Lung (tissue), 12 donors: ENCODE results near the gene MAPKAP1. TPM values are rescaled to one million over a fixed set of nuclear protein-coding genes. Genes with fewer than 3 reads are reported as not detected.
A peak's percentile ranks its signal among the peaks of the same experiment; 100 is the strongest.
"Not testable (repeated sequence)": the region's sequence is repeated elsewhere in the genome, so short reads cannot be mapped to it uniquely, and the experiment has no call there.

Source experiments
- ATAC-seq: fragments of 200-7000 bp; cut with Tn5 transposase; one replicate; pipeline ENCODE4 v1.9.1; 2020; ENCODE audit warnings: moderate number of reproducible peaks; ENCODE audit not compliant: insufficient read depth, low FRiP score
- DNase-seq, 3 donors: peaks; one replicate each; pipeline ENCODE4 v3.0.0-alpha.2; 2013 to 2017
- H3K27ac ChIP-seq, 2 donors: one replicate each; pipeline ENCODE4 v1.5.1; 2013; ENCODE audit warnings: mild to moderate bottlenecking in 2 of 2, moderate library complexity in 2 of 2, control low read depth in 1 of 2, inconsistent platforms in 1 of 2, low read depth in 1 of 2, low read length in 1 of 2
- H3K27me3 ChIP-seq, 3 donors: one replicate each; pipeline ENCODE4 v1.5.1; 2013; ENCODE audit warnings: low read length in 2 of 3; ENCODE audit not compliant: control insufficient read depth in 3 of 3, insufficient read depth in 3 of 3
- H3K36me3 ChIP-seq, 4 donors: one replicate each; pipeline ENCODE4 v1.5.1; 2013; ENCODE audit warnings: low read length in 4 of 4, mild to moderate bottlenecking in 1 of 4, moderate library complexity in 1 of 4; ENCODE audit not compliant: control insufficient read depth in 4 of 4, insufficient read depth in 4 of 4
- H3K4me1 ChIP-seq, 5 donors: one replicate each; pipeline ENCODE4 v1.5.1; 2013; ENCODE audit warnings: low read length in 5 of 5, mild to moderate bottlenecking in 2 of 5, moderate library complexity in 1 of 5; ENCODE audit not compliant: control insufficient read depth in 5 of 5, insufficient read depth in 5 of 5
- H3K4me3 ChIP-seq: one replicate; pipeline ENCODE4 v1.5.1; 2013; ENCODE audit warnings: mild to moderate bottlenecking, control low read depth, moderate library complexity
- H3K9ac ChIP-seq, 2 donors: one replicate each; pipeline ENCODE4 v1.5.1; 2013; ENCODE audit warnings: low read length in 2 of 2, control low read depth in 1 of 2; ENCODE audit not compliant: insufficient read depth in 1 of 2
- H3K9me3 ChIP-seq, 4 donors: one replicate each; pipeline ENCODE4 v1.5.1; 2013; ENCODE audit warnings: low read length in 3 of 4, mild to moderate bottlenecking in 1 of 4, moderate library complexity in 1 of 4; ENCODE audit not compliant: control insufficient read depth in 4 of 4, insufficient read depth in 3 of 4
- WGBS, 2 donors: extraction: QIAGEN DNeasy Blood & Tissue Kit; methylation state at CpG; one replicate each; pipeline ENCODE4 v1.1.7; 2013; 5-methylcytosine and 5-hydroxymethylcytosine counted together
- polyA plus RNA-seq, 2 donors: library from polyadenylated mRNA; stranded (reverse); fragments of 200-250 nt; gene quantifications; one replicate each; pipeline ENCODE4 v1.2.1, GENCODE V29; 2013
- total RNA-seq, 2 donors: library from RNA; depleted of rRNA in 1 of 2; stranded (reverse); fragments of >200 nt in 1 of 2; gene quantifications; one replicate each; pipeline ENCODE4 v1.2.1, GENCODE V29; 2014 to 2021
- TF ChIP-seq, protein P1 (sequence below): IDR thresholded peaks from 2 replicates; pipeline ENCODE4 v1.5.1; 2012; ENCODE audit warnings: mild to moderate bottlenecking; ENCODE audit errors: control extremely low read depth, extremely low read depth
- donor health status: control.
- donor health status: control.
- donor health status: Bipolar disorder and iron deficiency.
- donor health status: healthy.
- donor health status: DM: yes; HTN: yes; CAD: no.

Gene MAPKAP1
- total and polyA plus RNA-seq, 4 donors = 53.0 to 83.3 (median 66.7) TPM

DNA sequence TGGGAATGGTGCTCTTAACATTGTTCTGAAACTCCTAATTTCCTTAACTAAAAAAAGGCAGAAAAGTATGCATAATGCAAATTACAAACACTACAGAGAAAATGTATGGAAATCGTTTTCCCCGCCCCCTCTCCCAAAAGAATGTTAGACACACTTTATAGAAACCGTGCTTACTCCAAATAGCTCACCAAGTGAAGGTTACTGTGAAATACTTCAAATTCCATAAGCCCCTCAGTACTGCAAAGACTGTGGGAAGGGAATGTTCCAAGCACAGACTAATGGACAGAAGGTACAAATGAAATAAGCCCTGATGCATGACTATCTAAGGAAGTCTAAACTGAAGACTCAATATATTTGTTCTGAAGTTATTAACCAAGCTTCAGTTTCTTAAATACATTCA is 12.5 kb downstream of the MAPKAP1 start:
- no peak overlapping the region for H3K4me3 ChIP-seq
- peak in 2 of 3 donors; percentile 15 to 16 for DNase-seq
- no peaks in the 10 kb centered on the region for H3K9me3 ChIP-seq
- no peaks in the 10 kb centered on the region for H3K27me3 ChIP-seq
- H3K36me3 ChIP-seq = no peaks in the 10 kb centered on the region
- no peak overlapping the region for H3K27ac ChIP-seq
- H3K9ac ChIP-seq = no peak overlapping the region
- ATAC-seq = no peak
- TF ChIP-seq, protein P1, sequence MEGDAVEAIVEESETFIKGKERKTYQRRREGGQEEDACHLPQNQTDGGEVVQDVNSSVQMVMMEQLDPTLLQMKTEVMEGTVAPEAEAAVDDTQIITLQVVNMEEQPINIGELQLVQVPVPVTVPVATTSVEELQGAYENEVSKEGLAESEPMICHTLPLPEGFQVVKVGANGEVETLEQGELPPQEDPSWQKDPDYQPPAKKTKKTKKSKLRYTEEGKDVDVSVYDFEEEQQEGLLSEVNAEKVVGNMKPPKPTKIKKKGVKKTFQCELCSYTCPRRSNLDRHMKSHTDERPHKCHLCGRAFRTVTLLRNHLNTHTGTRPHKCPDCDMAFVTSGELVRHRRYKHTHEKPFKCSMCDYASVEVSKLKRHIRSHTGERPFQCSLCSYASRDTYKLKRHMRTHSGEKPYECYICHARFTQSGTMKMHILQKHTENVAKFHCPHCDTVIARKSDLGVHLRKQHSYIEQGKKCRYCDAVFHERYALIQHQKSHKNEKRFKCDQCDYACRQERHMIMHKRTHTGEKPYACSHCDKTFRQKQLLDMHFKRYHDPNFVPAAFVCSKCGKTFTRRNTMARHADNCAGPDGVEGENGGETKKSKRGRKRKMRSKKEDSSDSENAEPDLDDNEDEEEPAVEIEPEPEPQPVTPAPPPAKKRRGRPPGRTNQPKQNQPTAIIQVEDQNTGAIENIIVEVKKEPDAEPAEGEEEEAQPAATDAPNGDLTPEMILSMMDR = no peak
- WGBS, 2 donors = 70 to 86% methylated on average over 3 of the region's 3 CpGs
- H3K4me1 ChIP-seq = peaks cover 0 to 11% (median 2%) of the 10 kb centered on the region in 5 donors

DNA sequence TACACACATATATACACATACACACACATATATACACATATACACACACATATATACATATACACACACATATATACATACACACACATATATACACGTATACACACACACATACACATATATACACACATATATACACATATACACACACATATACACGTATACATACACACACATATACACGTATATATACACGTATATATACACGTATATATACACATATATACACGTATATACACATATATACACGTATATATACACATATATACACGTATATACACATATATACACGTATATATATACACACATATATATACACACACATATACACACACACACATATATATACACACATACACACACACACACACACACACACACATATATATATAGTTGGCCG is 13.5 kb downstream of the MAPKAP1 start:
- peaks cover 0 to 11% (median 2%) of the 10 kb centered on the region in 5 donors for H3K4me1 ChIP-seq
- H3K4me3 ChIP-seq, H3K27ac ChIP-seq, ATAC-seq, H3K9me3 ChIP-seq, H3K9ac ChIP-seq, H3K27me3 ChIP-seq, DNase-seq, H3K36me3 ChIP-seq: not testable (repeated sequence)
- 86 to 91% methylated on average over 10 of the region's 10 CpGs for WGBS, 2 donors

DNA sequence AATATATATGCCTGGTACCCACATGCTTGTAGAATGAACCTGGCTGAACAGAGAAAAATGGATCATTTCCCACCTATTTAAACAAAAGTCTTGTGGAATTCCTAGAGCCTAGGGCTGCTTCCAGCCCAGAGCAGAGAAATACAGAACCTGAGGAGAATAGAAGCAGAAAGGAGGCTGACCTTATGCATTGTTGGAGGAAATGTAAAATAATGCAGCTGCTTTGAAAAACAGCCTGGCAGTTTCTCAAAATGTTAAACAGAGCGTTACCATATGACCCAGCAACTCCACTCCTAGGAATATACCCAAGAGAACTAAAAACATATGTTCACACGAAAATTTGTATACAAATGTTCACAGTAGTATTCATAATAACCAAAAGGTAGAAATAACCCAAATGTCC is 15.1 kb downstream of the MAPKAP1 start:
- Histone ChIP-seq H3K9ac (no peak overlapping the region), H3K27ac (no peak overlapping the region), H3K27me3 (no peaks in the 10 kb centered on the region), H3K4me1 (peaks cover 0 to 11% (median 2%) of the 10 kb centered on the region in 5 donors), H3K36me3 (no peaks in the 10 kb centered on the region), H3K4me3 (no peak overlapping the region), H3K9me3 (no peaks in the 10 kb centered on the region)
- TF ChIP-seq, protein P1 = no peak
- DNase-seq = no peak
- WGBS, 2 donors = 84 to 93% methylated on average over 2 of the region's 2 CpGs
- no peak for ATAC-seq

DNA sequence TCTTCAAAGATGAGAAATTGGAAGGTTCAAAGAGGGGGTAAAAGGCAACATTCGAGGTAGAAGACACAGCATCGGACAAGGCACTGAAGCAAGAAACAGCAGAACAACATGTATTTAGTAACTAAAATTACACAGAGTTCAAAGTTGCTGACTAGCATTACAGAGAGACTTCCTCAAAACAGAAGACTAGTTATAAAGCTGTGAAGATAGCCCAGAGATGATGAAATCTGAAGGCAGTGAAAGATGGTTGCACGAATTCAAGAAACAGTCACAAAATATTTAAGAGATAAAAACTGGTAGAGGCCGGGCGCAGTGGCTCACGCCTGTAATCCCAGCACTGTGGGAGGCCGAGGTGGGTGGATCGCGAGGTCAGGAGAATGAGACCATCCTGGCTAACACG is 16.3 kb downstream of the MAPKAP1 start:
- no peaks in the 10 kb centered on the region for H3K36me3 ChIP-seq
- no peaks in the 10 kb centered on the region for H3K9me3 ChIP-seq
- H3K9ac ChIP-seq = no peak overlapping the region
- TF ChIP-seq, protein P1 = no peak
- ATAC-seq = no peak
- no peak for DNase-seq
- no peak overlapping the region for H3K4me3 ChIP-seq
- H3K4me1 ChIP-seq = peaks cover 0 to 11% (median 2%) of the 10 kb centered on the region in 5 donors
- H3K27me3 ChIP-seq = no peaks in the 10 kb centered on the region
- no peak overlapping the region for H3K27ac ChIP-seq
- 75 to 81% methylated on average over 10 of the region's 10 CpGs for WGBS, 2 donors
